ENCODE results near the gene SLMAP. TPM values are rescaled to one million over a fixed set of nuclear protein-coding genes. Genes with fewer than 3 reads are reported as not detected.

SLMAP gene, protein sequence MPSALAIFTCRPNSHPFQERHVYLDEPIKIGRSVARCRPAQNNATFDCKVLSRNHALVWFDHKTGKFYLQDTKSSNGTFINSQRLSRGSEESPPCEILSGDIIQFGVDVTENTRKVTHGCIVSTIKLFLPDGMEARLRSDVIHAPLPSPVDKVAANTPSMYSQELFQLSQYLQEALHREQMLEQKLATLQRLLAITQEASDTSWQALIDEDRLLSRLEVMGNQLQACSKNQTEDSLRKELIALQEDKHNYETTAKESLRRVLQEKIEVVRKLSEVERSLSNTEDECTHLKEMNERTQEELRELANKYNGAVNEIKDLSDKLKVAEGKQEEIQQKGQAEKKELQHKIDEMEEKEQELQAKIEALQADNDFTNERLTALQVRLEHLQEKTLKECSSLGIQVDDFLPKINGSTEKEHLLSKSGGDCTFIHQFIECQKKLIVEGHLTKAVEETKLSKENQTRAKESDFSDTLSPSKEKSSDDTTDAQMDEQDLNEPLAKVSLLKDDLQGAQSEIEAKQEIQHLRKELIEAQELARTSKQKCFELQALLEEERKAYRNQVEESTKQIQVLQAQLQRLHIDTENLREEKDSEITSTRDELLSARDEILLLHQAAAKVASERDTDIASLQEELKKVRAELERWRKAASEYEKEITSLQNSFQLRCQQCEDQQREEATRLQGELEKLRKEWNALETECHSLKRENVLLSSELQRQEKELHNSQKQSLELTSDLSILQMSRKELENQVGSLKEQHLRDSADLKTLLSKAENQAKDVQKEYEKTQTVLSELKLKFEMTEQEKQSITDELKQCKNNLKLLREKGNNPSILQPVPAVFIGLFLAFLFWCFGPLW
- total RNA-seq = 61.5 and 130 TPM in 2 replicates

DNA sequence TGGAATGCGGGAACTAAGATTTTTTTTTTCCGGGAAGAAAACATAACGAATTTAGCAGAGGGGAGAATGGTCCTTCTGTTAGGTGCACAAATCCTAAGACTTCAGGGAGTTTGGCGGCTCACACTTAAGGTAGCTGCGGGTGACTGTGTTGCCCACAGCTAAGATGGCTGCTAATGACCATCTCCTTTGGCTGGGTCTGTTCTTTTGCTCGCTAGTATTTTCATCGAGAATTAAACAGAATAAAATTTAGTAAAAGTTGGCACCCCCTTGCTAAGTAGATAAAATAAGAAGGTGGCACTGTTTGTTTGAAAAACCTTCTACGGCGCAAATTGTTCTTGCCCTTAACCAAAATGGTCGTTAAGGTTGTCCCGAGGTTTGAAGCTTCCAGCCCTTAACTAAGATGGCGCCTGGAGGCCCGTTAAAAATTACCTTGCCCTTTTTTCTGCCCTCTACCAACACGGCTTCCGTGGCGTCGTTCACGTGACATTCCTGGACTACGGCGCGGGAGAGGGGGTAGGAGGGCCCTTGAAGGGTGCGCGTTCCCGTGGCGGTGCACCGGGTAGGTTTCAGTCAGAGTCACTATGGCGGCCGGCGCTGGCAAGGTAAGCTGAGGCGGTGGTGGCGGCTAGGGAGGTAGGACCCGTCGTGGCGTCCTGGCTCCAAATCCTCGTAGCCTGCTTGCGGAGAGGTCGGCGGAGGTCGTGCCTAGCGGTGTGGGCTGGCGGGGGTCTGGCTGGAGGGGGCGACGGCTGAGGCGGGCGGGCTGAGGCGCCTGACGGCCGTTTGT lies at the start of gene SLMAP:
Gene SLMAP, plus strand, starts transcription at position 569 of the 787 bp plus-strand sequence. CDS start 1,343 bp downstream, outside the sequence.
- DNase-seq (ENCODE audit: low read depth) = peak; percentile 93

DNA sequence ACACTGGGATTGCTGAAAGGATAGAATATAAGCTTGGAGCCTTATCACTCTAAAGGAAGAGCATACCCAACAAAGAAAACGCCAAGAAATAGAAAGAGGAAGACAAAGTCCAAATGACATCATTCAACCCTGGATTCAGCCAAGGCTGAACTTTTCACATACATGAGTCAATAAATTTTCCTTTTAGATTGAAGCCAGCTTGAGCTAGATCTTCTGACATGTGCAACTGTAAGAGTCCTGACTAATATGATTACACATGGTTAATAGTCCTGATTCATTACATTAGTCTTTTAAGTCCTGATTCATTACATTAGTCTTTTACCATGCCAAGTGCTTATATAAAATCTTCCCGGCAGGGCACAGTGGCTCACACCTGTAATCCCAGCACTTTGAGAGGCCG lies 49.6 kb upstream of the SLMAP start:
- peak; percentile 95 for DNase-seq (ENCODE audit: low read depth)

DNA sequence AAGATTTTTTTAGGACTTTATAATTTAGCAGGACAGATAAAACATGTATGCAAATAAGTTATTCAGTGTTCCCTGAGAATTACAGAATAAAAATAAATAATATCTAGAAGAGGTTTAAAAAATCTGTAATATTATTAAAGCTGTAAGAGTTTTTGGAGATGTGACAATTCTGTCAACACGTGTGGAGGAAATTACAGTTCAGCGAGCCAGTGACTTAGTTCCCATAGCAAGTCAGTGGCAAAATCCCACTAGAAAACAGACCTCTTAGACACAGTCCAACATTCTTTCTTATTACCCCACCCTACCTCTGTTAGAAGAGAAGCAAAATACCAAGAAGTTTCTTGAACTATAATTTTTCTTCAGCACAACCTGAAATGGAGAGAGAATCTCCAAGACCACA lies 47.1 kb upstream of the SLMAP start:
- peak; percentile 32 for DNase-seq (ENCODE audit: low read depth)

DNA sequence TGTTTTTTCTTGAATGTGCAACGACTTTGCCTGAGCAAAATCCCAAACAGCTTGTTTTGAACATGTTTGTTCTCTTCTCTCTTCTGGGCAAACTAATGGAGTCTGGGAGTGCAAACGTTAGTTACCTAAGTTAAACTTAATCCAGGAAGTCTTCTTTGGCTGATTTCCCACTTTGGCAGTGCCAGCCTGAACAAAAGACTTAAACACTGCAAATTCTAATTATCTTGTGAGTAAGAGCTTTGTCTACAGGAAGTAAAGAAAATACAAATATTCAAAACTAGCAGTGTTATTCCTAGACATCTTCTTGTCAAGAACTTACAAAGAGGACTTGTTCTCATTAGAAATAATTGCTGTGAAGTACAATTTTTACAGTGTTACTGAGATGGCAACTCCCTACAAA lies 46.5 kb upstream of the SLMAP start:
- peak; percentile 89 for DNase-seq (ENCODE audit: low read depth)

DNA sequence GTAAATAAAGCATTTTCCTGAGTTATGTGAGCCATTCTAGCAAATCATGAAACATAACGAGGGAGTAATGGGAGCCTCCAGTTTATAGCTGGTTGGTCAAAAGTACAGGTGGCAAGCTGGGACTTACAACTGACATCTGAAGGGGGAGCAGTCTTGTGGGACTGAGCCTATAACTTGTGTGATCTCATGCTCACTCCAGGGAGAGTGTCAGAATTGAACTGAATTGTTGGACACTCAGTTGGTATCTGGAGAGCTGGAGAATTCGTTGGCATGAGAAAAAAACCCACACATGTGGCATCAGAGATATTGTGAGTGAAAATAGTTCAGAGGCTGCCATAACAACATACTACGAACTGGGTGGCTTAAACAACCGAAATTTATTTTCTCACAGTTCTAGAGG lies 40.4 kb upstream of the SLMAP start:
- DNase-seq (ENCODE audit: low read depth) = no peak

DNA sequence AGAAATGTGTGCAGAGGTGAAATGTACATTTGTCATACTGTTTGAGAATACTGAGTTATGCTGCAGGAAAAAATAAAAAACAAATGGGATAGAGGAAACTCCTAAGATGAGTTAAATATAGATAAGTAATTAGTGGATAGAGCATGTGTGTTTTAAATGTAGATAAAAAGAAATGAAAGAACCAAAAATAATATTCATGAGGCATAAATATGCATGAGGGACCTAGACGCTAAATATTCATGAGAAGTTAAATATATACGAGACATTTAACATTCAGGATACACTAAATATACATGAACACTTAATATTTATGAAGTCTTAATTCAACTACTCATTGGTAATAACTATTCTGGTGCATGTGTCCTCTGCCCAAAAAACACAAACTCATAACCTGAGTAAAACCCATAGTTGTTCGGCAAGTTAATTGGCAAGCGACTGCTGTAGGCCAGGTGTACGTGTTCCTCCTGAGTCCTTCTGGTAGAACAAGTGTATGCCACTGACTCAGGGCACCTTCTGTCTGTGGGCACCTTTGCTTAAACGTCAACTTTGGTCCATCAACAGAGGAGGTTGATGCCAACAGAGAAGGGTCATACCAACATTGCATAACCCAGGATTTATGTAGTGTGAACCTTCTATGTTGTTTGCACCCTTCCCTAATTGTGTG lies 38.8 kb upstream of the SLMAP start:
- no peak for DNase-seq (ENCODE audit: low read depth)

DNA sequence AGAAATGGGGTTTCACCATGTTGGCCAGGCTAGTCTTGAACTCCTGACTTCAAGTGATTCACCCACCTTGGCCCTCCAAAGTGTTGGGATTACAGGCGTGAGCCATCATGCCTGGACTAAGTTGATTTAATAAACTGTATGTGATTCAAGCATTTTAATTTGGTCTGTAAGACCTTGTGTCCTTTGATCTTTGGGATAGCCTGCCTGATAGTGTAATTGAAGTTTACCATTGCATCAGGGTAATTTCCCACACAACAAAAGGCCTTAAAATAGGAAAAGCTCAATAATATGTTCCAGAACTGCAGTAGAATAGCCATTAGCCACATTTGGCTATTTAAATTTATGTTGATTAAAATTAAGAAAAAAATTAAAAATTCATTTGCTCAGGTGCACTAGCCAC lies 38.0 kb upstream of the SLMAP start:
- DNase-seq (ENCODE audit: low read depth) = no peak

DNA sequence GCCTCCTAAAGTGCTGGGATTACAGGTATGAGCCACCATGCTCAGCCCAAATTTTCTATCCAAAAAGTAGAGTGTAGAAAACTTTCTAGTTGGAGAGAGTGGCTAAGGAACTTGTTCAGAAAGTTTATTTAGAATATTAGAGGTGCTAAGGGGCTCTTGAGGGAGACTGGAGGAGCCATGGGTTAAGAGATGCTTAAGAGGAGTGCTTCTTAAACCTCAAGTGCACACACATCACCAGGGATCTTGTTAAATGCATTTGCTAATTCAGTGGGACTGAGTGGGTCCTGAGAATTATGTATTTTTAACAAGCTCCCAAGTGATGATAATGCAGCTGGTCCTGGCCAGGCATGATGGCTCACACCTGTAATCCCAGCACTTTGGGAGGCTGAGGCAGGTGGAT lies 29.7 kb upstream of the SLMAP start:
- DNase-seq (ENCODE audit: low read depth) = no peak

DNA sequence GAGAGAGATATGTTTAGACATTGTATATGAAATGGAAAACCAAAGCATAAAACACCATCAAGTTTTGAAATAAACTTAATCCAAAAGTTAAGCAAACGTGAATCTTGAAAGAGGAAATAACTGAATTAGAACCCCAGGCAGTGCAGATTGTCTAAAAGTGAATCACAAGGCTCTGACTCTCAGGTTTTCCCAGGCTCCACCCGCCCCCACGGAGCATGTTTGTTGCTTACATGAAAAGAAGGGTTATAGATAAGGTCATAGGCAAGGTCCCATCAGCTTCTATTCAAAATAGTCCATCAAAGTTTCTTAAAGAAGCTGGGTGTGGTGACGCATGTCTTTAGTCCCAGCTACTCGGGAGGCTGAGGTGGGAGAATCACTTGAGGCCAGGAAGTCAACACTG lies 29.0 kb upstream of the SLMAP start:
- peak; percentile 25 for DNase-seq (ENCODE audit: low read depth)

DNA sequence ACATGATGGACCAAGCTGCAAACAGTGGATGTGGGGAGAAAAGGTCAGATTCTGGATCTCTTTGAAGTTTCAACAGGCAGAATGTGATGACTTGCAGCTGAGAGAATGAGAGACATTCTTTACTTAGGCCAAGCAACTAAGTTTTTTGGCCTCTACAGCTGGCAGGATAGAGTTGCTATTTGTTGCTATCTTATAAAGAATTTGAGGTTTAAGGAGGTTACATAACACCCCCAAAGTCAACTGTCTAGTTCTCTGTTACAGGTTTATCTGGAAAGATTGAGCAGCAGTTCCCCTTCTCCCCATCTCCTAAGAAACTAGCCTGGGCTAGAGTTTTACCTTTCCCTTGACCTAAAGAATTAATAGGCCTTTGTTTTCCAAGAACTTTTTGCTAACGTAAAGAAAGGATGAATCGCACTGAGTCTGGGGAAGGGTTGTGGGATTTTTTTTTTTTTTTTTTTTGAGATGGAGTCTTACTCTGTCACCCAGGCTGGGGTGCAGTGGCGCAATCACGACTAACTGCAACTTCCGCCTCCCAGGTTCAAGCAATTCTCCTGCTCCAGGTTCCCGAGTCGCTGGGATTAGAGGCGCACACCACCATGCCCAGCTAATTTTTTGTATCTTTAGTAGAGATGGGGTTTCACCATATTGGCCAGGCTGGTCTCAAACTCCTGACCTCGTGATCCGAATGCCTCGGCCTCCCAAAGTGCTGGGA lies 26.6 kb upstream of the SLMAP start:
- no peak for DNase-seq (ENCODE audit: low read depth)

DNA sequence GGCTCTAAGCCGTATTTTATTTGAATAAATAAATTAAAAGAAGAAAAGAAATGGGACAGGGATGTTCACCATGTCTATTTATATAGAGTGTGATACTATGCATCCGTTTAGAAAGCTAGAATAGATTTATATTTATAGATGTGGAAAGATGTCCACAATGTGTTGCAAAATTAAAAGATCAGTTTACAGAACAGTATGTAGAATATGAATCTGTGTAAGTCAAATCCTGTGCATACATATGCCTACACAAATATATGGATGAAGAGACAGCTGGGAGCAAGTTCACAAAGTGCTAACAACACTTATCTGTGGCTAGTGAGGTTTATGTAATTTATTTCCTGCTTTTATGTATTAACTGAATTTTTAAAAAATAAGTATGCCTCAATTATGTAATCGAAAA lies 25.4 kb upstream of the SLMAP start:
- no peak for DNase-seq (ENCODE audit: low read depth)

DNA sequence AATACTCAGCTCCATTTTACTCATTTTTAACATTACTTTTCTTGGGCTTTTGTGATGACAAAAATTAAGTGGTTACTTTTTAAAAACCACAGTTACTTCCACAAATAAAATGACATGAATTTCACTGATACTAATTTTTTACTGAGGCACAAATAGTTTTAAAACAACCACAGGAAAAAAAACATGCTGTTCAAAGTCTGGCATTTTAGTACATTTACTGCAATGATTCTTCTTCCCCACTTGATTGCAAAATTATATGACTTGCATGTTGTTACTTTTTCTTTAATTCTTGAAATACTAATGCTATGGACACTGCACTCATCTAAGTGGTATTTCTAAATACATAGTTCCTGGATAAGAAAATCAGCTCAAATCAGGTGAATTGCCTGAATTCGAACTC lies 24.8 kb upstream of the SLMAP start:
- DNase-seq (ENCODE audit: low read depth) = no peak

DNA sequence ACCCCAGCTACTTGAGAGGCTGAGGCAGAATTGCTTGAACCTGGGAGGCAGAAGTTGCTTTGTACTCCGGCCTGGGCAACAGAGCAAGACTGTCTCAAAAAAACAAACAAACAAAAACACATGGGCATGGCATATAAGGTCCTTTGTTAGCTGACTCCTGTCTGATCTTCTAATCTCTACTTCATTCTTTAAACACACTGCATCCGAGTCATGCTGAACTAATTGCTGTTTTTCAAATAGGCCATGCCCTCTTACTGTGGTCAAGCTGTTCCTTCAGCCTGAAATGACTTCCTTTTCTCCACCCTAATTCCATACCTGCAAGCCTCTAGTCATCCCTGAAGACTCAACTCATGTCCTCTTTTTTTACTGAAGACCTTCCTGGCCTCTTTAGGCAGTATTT lies 22.3 kb upstream of the SLMAP start:
- peak; percentile 86 for DNase-seq (ENCODE audit: low read depth)

DNA sequence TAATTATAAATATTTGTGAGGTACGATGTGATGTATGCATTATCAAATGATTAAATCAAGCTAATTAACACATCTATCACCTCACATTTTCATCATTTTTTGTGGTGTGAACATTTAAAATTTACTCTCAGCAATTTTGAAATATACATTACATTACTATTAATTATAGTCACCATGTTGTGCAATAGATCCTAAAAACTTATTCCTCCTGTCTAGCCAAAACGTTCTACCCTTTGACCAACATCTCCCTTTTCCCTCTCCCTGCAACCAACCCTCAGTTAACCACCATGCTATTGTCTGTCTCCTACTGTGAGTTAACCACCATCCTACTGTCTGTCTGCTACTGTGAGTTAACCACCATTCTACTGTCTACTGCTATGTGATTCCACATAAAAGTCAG lies 20.7 kb upstream of the SLMAP start:
- DNase-seq (ENCODE audit: low read depth) = no peak

DNA sequence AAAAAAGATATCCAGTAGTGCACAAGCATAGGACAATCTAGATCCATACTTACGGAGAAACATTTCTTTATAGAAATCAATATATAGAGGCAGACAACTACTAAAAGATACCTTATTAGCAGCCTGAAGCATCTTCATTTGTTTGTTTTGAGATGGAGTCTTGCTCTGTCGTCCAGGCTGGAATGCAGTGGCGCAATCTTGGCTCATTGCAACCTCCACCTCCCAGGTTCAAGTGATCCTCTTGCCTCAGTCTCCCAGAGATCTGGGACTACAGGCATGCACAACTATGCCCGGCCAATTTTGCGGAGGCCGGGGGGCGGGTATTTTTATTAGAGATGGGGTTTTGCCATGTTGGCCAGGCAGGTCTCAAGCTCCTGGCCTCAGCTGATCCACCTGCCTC lies 18.3 kb upstream of the SLMAP start:
- DNase-seq (ENCODE audit: low read depth) = no peak

DNA sequence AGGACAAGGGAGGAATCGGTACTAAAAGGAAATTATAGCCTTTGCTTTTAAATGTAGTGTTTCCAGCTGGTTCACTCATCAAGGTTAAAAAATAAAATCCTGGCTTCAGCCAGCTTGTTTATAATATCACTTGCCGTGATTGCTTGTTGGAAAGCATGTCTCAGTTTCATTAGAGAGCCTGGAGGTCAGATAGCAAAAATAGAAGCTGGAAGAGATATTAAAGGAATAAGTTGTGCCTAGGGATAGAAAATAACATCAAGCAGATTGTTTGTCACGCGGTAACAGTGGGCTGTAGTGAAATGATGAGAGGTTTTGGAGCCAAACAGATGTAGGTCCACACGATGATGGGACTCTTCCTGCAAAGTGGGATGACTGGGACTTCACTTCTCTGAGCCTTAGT lies 17.7 kb upstream of the SLMAP start:
- no peak for DNase-seq (ENCODE audit: low read depth)

DNA sequence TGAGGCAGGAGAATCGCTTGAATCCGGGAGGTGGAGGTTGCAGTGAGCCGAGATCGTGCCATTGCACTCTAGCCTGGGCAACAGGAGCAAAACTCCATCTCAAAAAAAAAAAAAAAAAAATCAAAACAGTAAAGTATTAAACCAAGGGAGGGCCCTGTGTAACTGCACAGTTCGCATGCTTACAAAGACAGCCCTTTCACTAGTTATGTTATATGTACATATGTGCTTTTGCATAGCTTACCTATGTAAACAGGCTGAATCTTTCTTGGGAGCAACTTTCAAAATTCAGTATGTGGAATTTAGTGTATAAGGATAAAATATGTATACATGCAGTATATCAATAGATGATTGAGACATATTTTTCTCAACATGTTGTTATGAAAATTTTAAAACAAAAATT lies 16.1 kb upstream of the SLMAP start:
- DNase-seq (ENCODE audit: low read depth) = no peak

DNA sequence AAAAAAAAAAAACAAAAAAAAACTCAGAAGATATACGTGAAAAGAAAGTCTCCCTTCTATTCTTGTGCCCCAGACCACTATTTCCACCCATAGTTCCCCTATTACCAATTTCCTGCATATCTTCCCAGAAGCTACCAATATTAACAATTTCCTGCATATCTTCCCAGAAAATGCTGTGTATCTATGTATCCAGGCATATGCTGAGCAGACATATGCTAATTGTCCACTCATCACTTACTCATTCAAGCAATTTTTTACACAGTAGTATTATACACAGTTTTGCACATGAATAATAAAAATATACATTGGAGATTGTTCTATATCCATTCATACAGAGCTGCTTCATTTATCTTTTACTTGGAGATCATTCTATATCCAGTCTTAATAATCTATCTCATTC lies 12.6 kb upstream of the SLMAP start:
- no peak for DNase-seq (ENCODE audit: low read depth)

DNA sequence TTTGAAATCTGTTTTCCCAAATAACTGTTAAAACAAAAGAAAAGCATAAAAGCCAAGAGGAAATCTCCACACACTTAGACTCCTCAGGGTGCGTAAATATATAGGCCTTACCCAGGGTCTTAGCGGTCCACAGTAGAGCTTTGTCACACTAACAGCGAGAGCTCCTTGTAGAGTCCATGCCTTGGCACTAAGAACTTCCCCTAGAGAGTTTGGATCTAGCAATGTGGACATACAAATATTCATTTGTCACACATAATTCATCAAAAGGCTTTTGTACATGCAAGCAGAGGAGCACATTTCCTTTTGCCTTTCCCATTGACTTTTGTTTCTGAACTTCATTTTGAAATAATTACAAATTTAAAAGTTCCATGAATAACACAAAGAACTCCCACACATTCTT lies 11.0 kb upstream of the SLMAP start:
- DNase-seq (ENCODE audit: low read depth) = no peak

DNA sequence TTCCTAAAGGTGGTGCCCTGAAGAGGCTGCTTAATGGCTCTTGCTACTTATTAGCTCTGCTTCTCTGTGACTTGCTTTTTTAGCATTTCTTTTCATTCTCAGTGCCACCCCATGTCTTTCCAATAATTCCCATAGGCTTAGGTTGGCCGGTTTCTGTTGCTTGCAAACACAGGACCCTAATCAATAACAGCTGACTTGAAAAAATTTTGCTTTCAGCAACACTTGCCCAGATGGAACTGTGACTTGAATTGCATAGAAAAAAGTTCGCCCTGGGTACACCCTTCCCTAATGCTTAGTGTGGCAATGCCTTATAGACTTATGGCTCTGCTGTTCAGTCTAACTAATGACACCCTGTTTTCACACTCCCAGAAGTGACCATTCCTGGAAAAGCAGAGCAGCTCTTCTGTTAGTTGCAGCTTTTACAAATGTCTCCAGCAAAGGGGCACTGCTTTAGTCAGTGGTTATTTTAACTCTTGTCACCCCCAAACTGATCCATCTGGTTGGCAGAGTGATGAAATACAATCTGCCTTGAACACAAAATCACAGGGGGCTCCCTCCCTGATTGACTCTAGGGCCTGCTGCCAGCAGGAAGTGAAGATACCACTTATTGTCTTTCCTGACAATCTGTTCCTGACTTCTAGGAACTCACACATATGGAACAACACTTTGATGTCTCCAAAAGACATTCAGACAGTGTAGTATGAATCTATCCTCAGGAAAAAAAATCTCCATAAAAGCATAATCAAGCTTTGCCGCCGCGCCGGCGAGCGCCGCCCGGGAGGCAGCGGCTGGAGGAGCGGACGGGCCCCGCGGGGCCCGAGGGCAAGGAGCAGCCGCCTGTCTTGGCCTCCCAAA lies 9.7 kb upstream of the SLMAP start:
- DNase-seq (ENCODE audit: low read depth) = no peak
